HG03521 (cell line): Measurements from ENCODE around the gene LRRC32.
"Not testable (repeated sequence)": the region's sequence is repeated elsewhere in the genome, so short reads cannot be mapped to it uniquely, and the experiment has no call there.

ENCODE experiments used
- ATAC-seq: cut with Tn5 transposase; IDR thresholded peaks from one replicate; pipeline ENCODE4 v1.9.1; 2021; ENCODE audit warnings: mild to moderate bottlenecking, moderate library complexity; ENCODE audit not compliant: unreplicated experiment

The LRRC32 gene

DNA sequence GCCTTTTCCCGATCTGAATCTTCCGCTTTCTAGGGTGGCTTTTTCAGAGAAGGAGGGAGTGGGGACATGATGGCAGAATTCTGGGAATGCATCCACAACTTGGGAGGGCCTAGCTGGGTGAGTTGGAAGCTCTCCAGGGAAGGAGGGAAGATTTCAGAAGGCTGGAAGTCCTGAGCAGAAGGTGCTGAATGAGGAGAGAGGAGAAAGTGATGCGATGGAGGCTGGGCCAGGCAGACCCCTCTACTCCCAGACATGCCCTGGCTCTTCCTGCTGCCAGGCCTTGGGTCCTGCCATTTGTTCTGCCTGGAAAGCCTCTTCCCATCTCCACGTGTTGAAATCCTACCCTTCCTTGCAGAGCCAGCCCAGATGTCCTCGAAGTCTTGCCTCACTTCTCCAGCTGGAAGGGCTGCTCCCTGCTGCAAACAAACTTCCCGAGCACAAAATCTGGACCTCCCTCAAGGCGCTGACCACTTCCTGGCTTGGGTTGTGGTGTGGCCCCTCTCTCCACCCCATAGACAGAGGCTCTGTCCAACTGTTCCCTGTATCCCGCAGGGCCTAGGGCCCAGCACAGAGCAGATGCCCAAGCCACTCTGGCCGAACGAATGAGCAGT is 16.8 kb downstream of the LRRC32 start:
- ATAC-seq = no peak

GRCh38 chr11:76653012-76653673 is 17.4 kb downstream of the LRRC32 start:
- no peak for ATAC-seq

DNA sequence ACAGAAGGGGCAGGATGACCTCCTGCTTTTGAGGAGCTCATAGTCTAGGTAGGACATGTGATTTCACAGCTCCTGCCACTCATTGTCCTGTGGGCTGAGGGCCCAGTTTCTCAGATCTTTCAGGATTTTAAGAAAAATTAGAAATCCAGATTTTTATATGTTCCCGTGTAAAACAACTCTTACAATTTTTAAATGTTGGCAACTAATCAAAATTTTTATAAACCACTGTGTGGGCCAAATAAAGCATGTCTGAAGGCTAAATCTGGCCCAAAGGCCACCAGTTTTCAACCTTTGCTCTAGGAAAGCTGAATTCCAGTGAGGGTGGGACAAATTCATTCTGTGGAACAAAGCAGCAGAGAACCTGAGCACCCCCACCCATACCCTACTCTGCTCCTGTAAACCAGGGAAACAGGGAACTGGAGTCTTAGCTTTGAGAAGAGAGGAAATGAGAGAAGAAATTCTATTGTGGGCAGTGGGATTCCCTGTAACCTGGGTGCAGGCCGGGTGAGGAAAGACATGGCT is 20.6 kb downstream of the LRRC32 start:
- ATAC-seq = no peak

GRCh38 chr11:76649011-76649410 is 21.5 kb downstream of the LRRC32 start:
- ATAC-seq = no peak

DNA sequence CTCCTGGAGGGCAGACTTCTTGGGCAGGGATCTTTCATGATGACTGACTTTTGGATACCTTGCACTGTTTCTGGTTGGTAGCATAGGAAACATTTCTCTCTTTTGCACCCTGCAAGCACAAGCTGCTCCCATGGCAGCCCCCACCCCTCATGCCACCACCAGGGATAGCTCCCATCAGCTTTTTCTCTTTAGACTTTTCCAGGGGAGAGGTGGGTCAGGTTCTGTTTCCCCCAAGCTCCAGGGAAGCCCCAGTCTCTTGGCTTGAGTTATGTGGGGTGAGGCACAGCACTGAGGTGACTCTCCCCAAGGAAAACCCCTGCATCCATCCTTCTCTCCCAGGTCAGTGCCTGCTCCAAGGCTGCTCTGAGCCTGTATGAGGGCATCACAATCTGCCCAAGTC is 22.5 kb downstream of the LRRC32 start:
- ATAC-seq = no peak

GRCh38 chr11:76646882-76647534 is 23.5 kb downstream of the LRRC32 start:
- no peak for ATAC-seq

DNA sequence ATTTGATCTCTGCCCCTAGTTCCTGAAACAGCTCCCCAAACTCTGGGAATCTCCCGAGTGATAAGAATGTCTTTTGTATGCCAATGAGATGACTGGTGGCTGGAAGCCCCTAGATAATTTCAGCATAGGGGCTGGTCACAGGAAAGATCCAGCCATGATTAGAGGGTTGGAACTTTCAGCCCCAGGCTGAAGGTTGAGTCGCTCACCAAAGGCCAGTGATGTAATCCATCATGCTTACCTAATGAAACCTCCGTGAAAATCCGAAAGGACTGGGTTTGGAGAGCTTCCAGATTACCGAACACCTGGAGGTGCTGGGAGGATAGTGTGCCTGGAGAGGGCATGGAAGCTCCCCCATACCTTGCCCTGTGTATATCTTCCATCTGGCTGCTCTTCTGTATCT is 26.0 kb downstream of the LRRC32 start:
- ATAC-seq = no peak

- ATAC-seq = not testable (repeated sequence)
Observed at GRCh38 chr11:76643711-76644110, 26.8 kb downstream of the LRRC32 start.

DNA sequence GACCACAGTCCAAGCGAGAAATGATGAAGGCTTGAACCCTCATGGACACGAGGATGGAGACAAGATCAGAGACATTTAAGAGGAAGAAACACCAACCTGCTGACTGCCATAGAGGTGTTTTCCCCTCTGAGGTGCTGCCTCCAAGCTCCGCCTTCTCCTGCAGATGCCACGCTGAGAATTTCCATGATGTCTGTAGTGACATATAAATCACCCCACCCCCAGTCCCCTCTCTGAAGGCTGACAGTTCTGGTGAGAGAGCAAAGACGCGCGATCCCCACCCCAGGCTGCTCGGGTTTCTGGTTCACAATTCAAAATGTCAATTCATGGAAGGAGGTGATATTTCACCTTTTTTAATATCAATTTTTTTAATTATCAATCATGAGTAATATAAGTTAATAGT is 28.2 kb downstream of the LRRC32 start:
- ATAC-seq = no peak

DNA sequence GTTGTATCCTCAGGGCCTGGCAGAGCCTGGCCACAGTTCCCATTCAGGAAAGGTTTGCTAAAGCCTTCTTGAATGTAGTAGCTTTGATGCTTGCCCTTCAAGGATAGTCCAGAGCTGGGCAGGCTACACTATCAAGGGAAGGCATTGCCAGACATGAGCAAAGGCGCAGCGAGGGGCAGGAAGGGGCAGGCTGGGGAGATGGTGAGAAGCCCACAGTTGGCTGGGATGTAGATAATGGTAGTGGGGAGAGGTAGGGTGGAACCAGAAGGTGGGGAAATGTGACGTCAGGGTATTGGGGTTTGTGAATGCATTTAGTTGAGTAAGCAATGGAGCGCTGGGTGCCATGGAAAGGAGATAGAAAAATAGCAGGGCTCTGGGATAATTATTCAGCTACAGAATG is 28.6 kb downstream of the LRRC32 start:
- ATAC-seq = no peak

DNA sequence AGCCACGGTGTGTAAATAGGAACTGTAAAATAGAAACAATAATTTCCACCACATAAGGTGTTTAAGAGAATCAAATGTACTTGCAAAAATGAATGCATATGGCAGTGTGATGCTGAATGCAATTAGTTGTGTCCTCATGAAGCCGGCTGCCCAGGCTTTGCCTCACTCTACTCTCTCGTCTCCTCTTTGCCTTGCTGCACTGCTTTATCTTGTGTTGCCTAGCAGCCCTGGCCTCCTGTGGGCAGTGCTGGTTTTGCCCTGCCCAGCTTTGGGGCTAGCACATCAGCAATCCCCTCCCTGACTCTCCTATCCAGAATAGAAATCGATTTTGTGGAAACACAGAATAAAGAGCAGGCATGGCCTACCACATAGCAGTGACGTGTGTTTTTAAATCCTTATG is 30.0 kb downstream of the LRRC32 start:
- ATAC-seq = no peak

DNA sequence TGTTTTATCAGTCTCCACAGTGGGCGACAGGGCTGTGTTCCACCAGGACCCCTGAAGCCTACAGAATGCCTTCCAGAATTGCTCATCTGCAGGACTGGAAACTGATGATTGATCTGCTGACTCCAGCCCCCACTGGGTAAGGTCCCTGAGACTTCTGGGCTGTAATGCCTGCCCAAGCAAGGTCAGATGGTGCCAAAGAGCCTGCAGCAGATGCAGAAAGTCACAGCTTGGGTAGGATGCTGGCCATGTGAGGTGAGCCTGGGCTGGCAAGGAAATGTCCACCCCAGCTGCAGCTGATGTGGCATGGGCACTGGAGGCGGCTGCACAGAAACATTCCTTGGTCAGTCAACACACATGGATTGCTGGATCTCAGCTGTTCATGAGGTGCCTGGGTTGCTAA is 30.9 kb downstream of the LRRC32 start:
- ATAC-seq = no peak

DNA sequence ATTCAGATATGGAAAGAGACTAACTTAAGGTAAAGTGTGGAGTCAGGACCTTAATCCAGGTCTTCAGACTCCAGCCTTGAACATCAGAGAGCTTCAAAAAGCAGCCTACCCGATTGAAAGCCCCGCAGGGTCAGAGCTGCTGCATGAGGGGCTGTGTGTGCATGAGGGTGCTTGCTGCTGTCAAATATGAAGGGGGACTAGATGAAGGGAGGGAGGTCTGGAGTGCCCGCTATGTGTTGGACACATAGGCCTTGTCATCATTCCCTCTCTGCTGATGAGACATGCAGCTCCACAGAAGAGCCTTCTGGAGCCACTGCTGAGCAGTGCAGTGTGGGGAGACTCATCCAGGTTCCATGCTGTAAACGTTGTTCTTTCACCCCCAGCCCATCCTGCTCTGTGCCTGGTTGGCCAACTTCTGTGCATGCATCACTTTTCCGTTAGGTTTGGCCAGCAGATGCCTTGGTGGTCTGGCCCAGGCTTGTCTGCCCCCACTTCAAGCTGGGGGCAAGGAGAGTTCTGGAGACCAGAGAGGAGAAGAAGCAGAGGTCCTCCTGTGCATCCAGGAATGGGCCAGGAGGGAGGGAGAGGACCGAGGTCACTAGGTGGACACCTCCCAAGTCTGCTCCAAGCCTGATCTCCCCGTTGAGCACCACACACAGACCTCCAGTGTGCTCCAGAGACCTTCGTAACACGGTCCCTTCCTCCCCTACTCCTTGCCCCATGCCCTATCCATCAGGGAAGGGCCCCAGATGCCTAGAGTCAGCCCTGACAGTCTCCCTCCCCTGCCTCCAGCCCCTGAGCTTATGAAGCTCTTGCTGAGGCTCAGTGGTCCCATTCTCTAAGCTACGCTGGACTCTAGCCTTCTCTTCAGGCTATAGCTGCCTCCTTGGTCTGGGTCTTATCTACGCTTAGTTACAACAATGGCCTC is 32.0 kb downstream of the LRRC32 start:
- no peak for ATAC-seq

DNA sequence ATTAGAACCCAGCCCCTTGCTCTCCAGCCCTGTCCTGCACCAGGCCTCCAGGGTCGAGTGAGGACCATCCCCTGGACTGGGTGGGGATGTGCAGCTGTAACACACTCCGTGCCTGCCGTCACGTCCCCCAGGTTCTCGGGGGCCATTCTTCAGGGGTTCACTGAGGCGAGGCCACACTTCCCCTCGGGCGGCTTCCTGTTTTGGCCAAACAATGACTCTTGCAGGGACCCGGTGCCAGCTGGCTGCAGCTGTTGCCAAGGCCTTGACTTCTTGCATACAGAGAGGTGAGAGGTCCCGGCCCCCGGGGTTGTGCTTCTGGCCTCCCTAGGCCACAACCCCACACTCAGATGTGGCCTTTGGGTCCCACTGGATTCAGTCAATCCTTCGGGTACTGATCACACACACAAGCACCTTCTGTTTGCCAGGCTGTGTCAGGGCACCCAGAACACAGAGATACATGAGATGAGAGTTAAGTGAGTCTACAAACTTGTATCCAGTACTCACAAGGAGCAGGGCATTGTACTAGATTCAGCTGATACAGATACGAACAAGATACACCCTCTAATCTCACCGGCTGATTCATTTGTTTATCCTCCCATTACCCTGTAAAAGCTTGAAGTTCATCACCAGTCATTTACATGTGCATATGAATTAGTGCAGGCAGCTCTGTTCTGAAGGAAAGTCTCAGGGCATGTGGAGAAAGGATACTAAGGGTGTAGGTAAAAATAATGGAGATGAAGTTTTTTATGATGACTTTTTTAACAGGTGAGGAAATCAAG is 32.9 kb downstream of the LRRC32 start:
- ATAC-seq = peak; percentile 51

GRCh38 chr11:76636826-76637460 is 33.6 kb downstream of the LRRC32 start:
- ATAC-seq = no peak

GRCh38 chr11:76635991-76636738 is 34.4 kb downstream of the LRRC32 start:
- no peak for ATAC-seq

- no peak for ATAC-seq
Observed at GRCh38 chr11:76634886-76635285, 35.7 kb downstream of the LRRC32 start.

DNA sequence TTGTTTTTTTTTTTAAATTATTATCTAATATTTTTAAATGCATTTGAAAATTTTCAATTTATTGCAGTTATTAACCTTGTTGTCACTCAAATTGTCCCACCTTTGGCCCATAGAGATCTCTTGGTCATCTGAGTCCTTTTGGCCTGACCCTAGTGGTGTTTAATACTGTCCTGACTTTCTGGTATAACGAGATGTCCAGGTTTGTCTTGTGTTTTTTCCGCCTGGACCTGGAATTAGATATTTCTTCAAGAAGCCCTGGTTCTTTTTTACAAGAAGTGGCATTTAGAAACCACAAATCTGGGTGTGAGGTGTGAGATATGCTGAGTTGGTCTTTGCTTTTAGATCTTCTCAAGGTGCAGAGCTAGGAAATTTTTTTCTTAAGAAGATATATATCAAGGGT is 38.1 kb downstream of the LRRC32 start:
- no peak for ATAC-seq
